AG04450 (cell line): ENCODE measurements around the gene SRSF1. TPM values are rescaled to one million over a fixed set of nuclear protein-coding genes. Genes with fewer than 3 reads are reported as not detected.

Source experiments
- CTCF ChIA-PET: fragments of 300-600, 350-600 bp; formaldehyde crosslinking; extraction: SDS; loops from one replicate; lab custom pipeline; 2022; ENCODE audit warnings: antibody characterized with exemption, inconsistent platforms; lab: Charles Lee
- POLR2A ChIA-PET: fragments of 350-600 bp; formaldehyde crosslinking; extraction: SDS; loops from one replicate; lab custom pipeline; 2021; ENCODE audit warnings: antibody characterized with exemption, inconsistent platforms; lab: Yijun Ruan, JAX
- DNase-seq: peaks from one replicate; pipeline ENCODE4 v3.0.0-alpha.2; 2011; ENCODE audit warnings: low read depth, low spot score
- H3K27ac ChIP-seq: one replicate; pipeline ENCODE4 v1.5.1; 2012; ENCODE audit warnings: low read depth, low read length, control low read depth
- H3K27me3 ChIP-seq: one replicate; pipeline ENCODE4 v1.6.0; 2012; ENCODE audit warnings: low read length; ENCODE audit not compliant: control insufficient read depth, insufficient read depth
- H3K4me3 ChIP-seq: 2 replicates; pipeline ENCODE4 v1.5.1; 2011; ENCODE audit warnings: mild to moderate bottlenecking, low read depth, low read length, control low read depth
- H3K9me3 ChIP-seq: 2 replicates; pipeline ENCODE4 v1.5.1; 2012; ENCODE audit warnings: low read length; ENCODE audit not compliant: control insufficient read depth, insufficient read depth
- polyA plus RNA-seq: library from polyadenylated mRNA; depleted of rRNA; stranded (reverse); fragments of >200 nt; gene quantifications from 2 replicates; pipeline ENCODE4 v1.2.3, GENCODE V29; 2011
- TF ChIP-seq, protein P1 (sequence below): IDR thresholded peaks from 2 replicates; pipeline ENCODE4 v1.5.1; 2011; ENCODE audit warnings: low read depth, low read length, control low read depth, inconsistent platforms

SRSF1 gene
- polyA plus RNA-seq, 1 experiment, result 249 TPM

DNA sequence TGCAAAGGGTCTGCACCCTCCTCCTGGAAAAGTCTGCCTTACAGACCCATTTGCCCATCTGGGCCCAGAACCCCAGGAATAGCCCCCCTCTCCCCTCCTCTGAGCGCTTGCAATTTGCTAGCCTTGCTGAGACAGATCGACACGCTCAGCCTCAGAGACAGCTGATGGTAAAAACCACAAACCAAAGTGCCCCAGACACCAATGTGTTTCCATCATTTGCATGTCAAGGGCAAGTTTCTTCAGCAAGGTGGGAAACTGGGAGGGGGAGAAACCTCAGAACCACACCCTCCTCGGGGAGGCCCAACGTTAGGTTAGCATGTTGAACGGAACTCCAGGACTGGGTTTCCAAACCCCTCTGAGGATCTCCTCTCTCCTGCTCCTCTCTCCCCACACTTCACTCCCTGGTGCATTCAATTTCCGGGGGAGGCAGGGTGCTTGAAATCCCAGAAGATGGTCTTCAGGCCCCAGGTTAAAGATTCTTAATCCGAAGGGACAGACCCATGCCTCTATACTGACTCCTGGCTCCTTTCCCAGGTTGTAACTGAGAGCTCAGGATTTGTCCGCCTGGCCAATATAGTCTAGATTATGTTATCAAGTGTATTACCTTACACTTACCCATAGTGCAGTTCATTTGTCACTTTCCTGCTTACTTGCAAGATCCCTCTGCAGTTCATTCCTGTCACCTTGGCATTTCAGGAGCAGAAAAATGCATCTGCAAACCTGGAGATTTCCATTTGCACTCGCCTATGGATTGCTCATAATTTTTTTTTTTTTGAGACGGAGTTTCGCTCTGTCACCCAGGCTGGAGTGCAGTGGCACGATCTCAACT is 50.5 kb downstream of the SRSF1 start:
- TF ChIP-seq, protein P1, sequence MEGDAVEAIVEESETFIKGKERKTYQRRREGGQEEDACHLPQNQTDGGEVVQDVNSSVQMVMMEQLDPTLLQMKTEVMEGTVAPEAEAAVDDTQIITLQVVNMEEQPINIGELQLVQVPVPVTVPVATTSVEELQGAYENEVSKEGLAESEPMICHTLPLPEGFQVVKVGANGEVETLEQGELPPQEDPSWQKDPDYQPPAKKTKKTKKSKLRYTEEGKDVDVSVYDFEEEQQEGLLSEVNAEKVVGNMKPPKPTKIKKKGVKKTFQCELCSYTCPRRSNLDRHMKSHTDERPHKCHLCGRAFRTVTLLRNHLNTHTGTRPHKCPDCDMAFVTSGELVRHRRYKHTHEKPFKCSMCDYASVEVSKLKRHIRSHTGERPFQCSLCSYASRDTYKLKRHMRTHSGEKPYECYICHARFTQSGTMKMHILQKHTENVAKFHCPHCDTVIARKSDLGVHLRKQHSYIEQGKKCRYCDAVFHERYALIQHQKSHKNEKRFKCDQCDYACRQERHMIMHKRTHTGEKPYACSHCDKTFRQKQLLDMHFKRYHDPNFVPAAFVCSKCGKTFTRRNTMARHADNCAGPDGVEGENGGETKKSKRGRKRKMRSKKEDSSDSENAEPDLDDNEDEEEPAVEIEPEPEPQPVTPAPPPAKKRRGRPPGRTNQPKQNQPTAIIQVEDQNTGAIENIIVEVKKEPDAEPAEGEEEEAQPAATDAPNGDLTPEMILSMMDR, result no peak
- ChIA-PET POLR2A (interaction anchor here (1.0 to 2.3 kb wide), 6 partner anchors 19 to 82 kb away, joined by 3 to 16 read pairs (median 4); no protein-coding TSS in a partner anchor), CTCF (interaction anchor here (0.9 to 2.0 kb wide), 7 partner anchors 10 to 98 kb away, joined by 3 to 5 read pairs (median 4); no protein-coding TSS in a partner anchor)
- Histone ChIP-seq H3K4me3 (no peak overlapping the region), H3K27me3 (no peaks in the 10 kb centered on the region), H3K9me3 (no peaks in the 10 kb centered on the region), H3K27ac (no peak overlapping the region)
- DNase-seq, result no peak

DNA sequence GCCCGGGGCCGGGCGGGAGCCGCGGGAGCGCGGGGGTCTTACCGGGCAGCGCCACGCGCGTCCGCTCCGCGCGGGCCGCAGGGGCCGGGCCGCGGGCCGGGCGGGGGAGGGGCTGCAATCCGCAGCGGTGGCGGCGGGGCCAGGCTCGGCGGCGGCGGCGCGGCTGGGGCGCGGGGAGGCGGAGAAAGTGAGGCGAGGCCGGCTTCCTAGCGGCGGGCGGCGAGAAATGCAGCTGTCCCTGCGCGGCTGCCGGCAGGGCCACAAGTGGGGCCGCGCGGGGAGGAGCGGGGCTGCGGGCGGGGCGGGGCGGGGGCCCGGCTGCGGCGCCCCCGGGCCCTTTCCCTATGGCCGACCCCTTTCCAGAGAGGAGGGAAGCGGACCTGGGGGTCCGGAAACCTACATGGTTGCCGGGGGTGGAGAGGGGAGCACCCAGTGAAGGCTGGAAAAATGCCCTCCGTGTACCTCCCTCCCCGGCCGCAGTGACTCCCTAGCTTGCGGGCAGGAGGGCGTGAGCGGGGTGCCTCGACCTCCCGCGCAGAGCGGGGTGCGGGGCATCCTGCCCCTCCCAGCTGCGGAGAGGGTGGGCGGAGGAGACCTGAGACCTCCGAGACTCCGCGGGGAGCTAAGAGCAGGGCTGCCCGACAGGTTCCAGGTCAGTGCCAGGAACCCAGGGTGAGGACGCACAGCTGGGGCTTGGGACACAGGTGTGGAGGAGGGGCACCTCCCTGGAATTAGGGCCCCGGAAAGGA is 51.7 kb downstream of the SRSF1 start, which contains the start of gene CUEDC1:
Gene CUEDC1, minus strand, starts transcription at position 230 of the 749 bp plus-strand sequence. CDS start 69,848 bp downstream, outside the sequence.
- no peaks in the 10 kb centered on the region for H3K27me3 ChIP-seq
- ChIA-PET POLR2A (interaction anchor here (1.0 to 2.3 kb wide), 6 partner anchors 20 to 81 kb away, joined by 3 to 16 read pairs (median 4); no protein-coding TSS in a partner anchor), CTCF (interaction anchor here (0.9 to 2.0 kb wide), 9 partner anchors 9 to 97 kb away, joined by 3 to 5 read pairs (median 4); no protein-coding TSS in a partner anchor)
- H3K27ac ChIP-seq, result peak within 1 kb of the TSS; percentile 39
- TF ChIP-seq, protein P1, result peak; percentile 29
- no peaks in the 10 kb centered on the region for H3K9me3 ChIP-seq
- peak within 1 kb of the TSS; percentile 74 for H3K4me3 ChIP-seq
- DNase-seq, result no peak

DNA sequence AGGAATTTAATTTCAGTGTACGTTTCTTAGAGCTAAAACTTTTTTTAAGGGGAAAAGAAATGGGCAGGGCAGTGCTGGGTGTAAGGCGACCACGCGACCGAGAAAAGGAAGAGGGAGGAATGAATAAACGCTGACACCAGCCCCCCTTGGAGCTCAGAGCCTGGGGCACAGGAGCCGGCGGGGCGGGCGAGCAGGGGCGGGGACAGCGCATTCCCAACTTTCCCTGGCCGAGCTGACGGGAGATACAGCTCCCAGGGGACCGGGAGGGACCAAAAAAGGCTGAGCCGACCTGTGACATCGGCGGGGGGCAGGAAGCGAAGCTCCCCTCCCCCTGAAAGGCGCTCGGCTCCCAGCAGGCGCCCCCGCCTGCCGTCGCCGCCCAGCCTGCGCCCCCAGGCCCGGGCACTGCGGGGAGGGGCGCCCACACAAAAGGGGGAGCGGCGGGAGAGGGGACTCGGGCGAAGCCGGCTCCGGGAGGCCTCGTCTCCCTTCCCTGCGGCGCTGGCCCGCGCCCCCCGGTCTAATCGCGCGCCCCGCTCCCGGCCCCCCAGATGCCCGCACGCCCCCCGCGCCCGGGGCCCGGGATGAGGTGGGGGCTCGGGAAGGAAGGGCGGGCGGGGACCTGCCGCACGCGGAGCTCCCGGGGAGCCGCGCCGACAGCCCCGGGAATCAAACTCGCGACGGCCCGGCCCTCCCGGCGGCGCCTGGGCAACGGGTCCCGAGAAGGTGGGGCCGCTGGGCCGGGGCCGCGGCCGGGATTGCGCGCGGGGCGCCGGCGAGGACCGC is 52.5 kb downstream of the SRSF1 start:
- no peaks in the 10 kb centered on the region for H3K27me3 ChIP-seq
- DNase-seq, result no peak
- H3K9me3 ChIP-seq, result no peaks in the 10 kb centered on the region
- H3K4me3 ChIP-seq, result peak overlapping the region; percentile 68
- TF ChIP-seq, protein P1, result no peak
- ChIA-PET POLR2A (interaction anchor here (0.8 to 2.3 kb wide), 10 partner anchors 8 to 79 kb away, joined by 3 to 16 read pairs (median 4); partner anchors contain the start of genes SRSF1 and VEZF1), CTCF (interaction anchor here (0.7 to 2.0 kb wide), 6 partner anchors 10 to 96 kb away, joined by 3 to 5 read pairs (median 4); no protein-coding TSS in a partner anchor)
- peak overlapping the region; percentile 31 for H3K27ac ChIP-seq

DNA sequence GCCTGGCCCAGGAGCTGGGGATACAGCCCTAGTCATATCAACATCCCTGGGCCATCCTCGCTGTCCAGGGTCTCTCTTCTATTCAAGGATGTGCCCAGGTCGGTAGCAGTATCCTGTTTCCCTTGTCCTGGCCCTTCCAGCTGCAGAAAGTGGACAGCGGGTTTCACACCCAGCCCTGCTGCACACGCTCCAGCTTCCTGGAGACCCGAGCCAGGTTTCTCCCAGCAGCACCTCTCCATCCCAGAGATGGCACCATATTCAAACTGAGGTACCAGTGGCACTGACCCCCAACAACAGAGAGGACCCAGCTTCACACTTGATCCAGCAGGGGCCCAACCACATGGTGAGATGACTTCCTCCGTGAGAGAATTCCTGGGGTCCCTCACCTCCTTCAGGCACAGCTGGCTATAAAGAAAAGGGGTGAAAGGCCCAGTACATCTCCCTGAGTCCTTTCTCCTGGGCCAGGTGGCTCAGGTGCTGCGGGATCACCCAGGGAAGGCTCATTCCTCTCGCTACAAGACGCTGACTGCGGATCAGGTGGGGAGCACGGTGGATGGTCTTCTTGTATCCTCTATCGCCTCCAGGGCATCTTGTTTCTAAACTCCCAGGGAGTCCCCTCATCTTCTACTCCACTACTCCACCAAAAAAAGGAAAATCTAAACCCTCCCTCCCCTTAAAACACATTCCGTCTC is 53.2 kb downstream of the SRSF1 start:
- Histone ChIP-seq H3K27me3 (no peaks in the 10 kb centered on the region), H3K9me3 (no peaks in the 10 kb centered on the region), H3K27ac (no peak overlapping the region), H3K4me3 (peak overlapping the region; percentile 68)
- ChIA-PET CTCF (interaction anchor here (0.7 to 1.6 kb wide), 6 partner anchors 9 to 79 kb away, joined by 3 to 6 read pairs (median 4); no protein-coding TSS in a partner anchor), POLR2A (interaction anchor here (0.8 to 2.3 kb wide), 7 partner anchors 7 to 79 kb away, joined by 3 to 16 read pairs (median 5); partner anchors contain the start of genes SRSF1 and VEZF1)
- TF ChIP-seq, protein P1, result no peak
- DNase-seq, result no peak
